Embryonic facial prominence (tissue), 1 donor: ENCODE data around the gene PADI1.

Source experiments
- DNase-seq: peaks from one replicate; pipeline ENCODE4 v3.0.0-alpha.2; 2016; ENCODE audit errors: extremely low spot score

Gene PADI1

DNA sequence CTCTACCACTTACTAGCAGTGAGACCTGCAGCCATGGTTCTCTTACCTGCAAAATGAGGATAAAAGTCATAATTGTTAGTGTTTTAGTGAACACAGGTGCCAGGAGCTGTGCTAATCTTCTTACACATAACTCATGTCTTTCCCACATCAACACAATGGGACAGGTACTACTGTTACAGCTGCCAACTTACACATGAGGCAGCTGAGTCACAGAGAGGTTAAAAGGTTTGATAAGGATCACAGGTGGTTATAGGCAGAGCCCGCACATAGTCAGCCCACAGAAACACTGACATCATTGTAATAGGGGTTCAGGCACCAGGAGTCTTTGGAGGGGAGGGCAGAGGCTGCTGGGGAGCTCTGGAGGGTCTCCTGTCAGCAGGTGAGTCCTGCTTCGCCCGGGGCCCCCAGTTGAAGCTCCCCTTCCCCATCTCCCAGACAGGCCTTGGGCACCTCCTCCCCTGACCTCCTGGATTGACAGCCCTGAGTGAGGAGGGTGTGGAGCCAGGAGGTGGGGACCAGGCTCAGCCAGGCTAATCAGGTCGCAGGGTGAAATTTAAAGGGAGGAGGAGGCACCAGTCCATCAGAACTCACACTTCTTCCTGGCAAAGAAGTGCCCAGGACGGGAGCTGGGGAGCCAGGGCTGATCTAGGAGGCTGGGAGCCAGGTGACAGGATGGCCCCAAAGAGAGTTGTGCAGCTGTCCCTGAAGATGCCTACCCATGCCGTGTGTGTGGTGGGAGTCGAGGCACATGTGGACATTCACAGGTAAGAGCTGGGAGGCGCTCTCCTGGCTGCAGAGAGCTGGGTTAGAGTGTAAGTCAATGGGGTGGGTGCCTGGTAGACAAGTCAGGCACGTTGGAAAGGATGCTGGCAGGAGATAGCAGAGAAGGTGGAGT, at the start of gene PADI1:
PADI1 (plus strand) TSS at position 583 of the 895 bp plus-strand sequence; CDS start at position 673, 90 bp downstream.
- no peak for DNase-seq

DNA sequence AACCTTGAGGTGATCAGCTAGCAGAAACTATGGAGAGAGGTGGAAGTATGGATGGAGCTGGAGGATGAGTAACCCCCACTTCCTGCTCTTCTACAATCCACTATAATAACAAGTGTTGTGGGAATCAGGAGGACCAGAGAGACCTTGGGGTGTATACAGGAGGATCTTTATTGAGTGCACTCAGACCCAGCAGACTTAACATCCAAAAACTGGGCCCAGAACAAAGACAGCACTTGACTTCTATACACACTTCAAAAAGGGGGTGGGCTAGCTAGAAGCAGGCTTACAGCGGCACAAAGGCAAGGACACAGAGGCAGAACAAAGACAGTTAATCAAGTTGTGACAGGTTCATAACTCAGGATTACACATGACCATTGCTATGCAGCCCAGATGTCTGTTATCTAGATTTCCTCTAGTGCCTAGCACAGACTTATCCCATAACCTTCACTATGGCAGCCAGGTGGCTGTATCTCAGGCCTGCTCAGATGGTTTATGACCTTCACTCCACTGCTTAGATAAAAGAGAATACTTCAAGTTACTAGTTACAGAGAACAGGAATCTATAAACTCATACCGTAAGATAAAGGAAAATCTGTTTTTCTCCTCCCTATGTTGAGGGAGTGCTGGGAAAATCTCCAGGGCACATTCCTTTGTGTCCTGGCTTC, 49.5 kb upstream of the PADI1 start:
- DNase-seq: no peak

GRCh38 chr1:17156108-17156507, 48.8 kb upstream of the PADI1 start:
- DNase-seq: no peak

- DNase-seq: no peak
These were observed 46.0 kb upstream of the PADI1 start for GRCh38 chr1:17158961-17159360.

DNA sequence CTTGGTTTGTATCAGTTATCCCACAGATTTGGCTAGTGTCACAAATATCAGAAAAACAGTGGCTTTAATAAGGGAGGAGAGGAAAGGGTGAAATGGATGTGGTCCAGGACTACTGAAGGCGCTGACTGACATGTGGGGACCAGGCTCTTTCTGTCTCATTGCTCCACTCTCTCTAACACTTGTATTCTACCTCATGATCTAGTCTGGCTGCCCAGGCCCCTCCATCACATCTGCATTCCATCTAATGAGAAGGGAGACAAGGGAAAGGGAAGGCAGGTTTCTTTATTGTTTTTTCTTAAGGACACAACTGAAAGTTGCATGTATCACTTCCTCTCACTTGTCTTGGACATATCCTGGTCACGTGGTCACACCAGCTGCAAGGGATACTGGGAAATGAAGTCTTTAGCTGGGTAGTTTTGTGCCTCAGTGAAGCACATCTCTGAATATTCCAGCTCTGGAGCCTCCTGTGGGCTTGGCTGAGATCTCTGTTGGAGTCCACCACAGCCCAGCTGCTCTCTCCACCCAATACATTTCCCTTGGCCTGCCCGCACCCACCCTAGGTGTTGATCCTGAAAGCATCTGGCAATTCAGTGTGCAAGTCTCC, 43.7 kb upstream of the PADI1 start:
- DNase-seq: no peak

DNA sequence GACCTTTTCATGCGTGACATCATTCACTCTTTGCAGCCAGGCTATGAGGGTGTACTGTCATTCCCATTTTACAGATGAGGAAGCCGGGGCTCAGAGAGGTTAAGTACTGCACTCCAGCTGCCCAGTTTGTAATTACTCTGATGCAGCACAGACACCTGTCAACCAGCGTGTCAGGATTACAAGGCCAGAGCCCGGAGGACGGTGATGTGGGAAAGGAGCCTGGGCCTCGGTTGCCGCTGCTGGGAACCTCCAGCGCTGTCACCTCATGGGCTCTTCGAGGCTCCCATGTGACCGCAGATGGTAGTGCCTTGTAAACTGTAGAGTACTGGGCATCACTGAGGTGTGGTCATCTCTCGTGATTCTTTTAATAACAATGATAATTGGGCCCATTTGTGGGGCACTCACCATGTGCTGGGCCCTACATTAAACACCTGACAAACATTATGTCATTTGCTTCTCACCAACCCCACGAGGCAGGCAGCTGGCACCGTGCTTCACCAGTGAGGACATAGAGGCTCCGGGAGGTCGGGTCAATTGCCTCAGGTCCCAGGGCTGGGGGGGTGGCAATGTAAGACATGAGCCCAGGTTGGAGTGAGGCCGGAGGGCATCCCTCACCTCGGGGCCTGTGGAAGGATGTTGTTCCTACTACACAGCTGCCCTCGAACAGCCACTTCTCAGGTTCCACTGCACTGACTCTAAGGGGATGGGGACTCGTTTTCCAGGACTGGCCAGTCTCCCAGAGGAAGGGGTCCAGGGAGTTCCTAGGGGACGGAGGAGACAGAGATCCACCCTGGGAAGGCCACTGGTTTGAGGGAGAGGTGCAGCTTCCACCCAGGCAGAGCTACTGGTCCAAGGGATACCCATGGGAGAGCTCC, 42.8 kb upstream of the PADI1 start:
- DNase-seq: no peak

GRCh38 chr1:17162941-17163340, 42.0 kb upstream of the PADI1 start:
- DNase-seq: no peak

GRCh38 chr1:17163371-17163770, 41.6 kb upstream of the PADI1 start:
- no peak for DNase-seq

DNA sequence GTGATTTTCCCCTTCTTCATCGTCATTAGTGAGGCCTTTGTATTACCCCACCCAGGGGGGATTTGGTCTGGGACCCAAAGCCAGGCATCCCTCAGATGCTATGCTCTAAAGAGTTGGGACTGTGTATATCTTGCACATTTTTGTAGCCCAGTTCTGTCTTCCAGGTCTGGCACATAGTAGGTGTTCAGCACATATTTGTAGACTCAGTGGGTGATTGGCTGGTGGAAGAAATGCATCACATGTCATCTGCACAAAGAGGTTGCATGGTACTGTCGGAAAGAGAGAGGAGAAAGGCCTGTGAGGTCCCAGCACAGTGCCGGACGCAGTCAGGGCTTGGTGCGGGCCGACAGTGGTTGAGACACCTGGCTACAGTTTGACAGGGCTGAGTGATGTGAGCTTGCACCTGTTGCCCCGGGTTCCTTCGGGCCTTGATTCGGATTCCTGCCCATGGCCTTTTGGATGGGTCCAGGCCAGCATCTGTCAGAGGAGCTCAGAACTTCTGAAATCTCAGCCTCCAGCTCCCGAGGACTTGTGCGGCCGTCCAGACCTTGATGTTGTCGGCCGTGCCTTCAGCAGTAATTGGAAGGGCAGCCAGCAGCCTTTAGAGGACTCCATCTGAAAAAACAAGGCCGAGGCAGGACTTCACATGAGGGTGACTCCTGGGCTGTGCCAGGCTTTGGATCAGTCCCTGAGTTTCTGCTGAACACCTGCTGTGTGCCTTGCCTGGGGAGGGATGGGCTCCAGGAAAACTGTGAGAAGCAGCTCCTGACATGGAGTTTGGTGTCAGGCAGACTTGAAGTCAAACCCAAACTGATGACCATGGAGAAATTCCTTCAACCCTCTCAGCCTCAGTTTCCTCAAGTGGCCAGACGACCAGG, 40.9 kb upstream of the PADI1 start:
- DNase-seq: no peak

DNA sequence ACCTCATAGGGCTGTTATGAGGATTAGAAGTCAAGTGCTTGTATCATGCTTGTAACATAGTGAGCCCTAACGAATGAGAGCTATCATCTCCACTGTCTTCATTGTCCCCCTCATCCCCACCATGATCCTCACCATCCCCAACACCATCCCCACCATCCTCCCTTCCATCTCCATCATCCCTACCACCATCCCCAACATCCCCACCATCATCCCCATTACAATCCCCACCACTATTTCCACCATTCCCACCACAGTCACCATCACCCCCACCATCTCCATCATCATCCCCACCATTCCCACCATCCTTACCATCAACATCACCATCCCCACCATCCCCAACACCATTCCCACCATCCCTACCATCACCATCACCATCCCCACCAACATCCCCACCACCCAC, 39.1 kb upstream of the PADI1 start:
- DNase-seq: no peak

DNA sequence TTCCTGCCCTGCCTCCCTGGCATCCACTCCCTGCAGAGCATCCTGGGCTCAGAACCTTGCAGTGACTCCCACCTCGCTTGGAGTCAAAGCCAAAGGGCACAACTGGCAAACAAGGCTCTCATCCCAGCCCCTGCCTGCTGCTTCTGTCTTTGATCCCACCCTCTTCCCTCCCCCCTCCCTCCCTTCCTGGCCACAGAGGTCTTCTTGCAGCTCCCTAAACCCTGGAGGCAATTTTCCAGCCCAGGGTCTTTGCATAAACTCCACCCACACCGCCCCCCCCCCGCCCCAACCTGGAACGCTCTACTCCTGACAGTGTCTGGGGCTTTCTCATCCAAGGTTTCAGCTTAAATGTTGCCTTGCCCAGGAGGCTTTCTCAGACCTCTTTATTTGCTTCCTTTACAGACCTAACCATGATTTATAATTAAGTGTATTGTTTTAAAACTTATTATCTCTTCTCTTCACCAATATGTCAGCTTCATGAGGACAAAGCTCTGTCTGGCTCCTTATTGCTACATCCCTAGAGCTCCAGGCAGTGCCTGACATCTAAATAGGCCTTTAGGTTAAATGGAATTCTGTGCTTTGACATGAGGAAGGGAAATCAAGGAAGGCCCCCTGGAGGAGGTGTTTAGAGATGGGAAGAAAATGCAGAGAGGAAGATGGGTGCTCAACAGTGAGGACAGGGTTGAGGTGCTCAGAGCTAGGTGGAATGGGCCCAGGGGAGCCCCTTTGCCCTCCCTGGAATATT, 37.7 kb upstream of the PADI1 start:
- no peak for DNase-seq

- DNase-seq: no peak
These were observed 37.2 kb upstream of the PADI1 start for GRCh38 chr1:17167786-17168090.

DNA sequence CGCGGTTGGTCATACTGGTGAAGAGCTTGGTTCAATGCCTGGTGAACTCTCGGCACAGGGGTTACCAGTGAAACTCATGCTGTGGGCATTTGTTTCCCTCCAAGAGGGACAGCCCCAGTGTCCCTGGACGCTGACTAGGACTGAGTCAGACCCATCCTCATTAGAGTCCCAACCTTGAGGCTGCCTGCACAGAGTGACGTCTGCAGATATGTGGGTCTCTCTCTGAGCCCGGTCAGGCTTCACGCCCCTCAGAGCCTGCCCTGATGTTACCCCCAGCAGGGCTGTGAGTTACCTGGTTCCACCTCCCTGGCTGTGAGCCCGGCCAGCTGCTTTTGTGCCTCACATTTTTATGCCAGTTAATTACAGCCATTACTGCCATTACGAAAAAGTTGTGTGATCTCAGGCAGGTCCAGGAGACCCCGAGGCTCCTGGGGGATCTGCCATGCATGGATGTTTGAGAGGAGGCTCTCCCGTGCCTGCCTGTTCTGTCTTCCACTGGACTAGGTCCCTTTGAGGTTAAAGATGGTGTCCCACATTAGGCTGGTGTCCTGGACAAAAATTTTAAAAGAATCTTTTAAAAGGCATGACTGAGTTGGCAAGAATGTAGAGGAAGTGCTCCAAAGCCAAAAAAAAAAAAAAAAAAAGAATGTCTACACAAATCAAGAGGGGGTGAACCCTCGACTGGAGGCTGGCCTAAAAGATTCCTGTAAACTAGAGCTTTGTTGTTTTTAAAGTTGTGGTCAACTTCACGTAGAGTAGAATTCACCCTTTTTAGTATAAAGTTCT, 36.6 kb upstream of the PADI1 start:
- DNase-seq: no peak

DNA sequence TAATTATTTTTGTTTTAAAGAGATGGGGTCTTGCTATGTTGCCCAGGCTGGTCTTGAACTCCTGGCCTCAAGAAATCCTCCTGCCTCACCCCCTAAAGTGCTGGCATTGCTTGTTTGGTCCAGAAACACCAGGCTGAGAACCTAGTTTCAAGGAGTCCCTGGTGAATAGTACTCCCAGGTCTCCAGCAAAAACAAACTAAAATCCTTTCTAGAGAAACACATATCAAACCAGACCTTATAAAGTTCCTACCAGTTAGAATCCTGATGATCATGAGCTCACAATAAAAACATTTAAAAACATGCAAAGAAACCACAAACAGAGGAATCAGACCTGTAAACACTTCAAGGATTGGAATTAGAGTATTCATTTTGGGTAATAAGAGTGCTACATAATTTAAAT, 34.4 kb upstream of the PADI1 start:
- DNase-seq: no peak

GRCh38 chr1:17173217-17173616, 31.7 kb upstream of the PADI1 start:
- DNase-seq: no peak

DNA sequence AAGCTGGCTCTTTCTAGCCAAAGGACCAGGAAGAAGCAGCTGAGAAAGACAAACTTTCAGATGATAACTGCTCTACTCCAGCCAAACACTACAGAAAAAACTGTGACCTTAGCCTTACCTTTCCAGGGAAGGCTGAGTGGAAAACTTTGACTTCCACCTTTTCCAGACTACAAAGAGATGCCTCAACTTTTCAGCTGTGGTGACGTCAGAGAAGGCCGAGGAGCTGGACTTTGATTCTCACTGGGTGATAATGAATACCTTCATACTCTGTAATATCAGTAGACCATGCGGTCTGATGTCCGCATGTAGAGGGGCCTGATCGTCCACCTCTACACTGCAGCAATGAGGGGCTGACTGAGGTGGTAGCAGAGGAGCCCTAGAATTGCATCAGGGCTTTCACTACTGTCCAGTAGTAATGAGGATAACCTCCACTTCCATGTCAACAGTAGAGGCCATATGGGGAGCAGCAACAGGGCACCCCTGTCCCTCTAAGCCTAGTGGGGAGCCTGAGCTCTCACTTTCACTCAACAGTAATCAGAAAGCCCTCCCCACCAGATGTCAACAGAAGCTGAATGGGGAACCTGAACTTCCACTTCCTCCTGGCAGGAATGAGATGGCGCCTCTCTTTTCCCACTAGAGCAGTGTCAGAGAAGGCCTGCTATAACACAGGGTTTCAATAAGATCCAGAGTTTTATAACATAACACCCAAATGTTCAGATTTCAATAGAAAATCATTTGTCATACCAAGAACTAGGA, 28.4 kb upstream of the PADI1 start:
- no peak for DNase-seq

- DNase-seq: no peak
These were observed 27.3 kb upstream of the PADI1 start for GRCh38 chr1:17177651-17178050.

DNA sequence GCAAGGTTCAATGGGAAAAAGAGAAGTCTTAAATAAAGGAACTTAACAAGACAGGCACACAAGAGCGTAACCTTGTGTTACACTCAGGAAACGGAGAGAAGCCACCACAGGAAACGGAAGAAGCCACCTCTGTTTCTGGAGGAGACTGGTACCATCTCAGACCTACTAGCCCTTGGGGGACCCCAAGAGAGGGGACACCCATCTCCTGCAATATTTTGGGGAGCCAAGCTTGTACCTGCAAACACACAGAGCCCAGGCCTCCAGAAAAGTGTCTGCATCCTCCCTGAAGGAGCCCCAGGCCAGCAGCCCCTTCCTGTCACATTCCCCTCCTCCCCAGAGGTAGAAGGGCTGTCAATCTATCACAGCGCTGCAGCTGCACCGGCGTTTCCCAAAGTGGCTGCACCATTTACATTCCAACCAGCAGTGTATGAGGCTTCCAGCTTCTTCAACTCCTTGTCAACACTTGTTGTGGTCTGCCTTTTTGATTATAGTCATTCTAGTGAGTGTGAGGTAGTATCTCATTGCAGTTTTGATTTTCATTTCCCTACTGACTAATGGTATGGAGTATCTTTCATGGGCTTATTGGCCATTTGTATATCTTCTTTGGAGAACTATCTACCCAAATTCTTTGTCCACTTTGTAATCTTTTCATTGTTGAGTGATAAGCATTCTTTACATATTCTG, 23.0 kb upstream of the PADI1 start:
- DNase-seq: no peak
